GM12875 (cell line): ENCODE measurements around the gene CASP10.

Experiments used
- H3K4me3 ChIP-seq: one replicate; pipeline ENCODE4 v1.5.1; 2011; ENCODE audit warnings: low read depth, low read length, control low read depth
- TF ChIP-seq, protein P1 (sequence below): IDR thresholded peaks from 2 replicates; pipeline ENCODE4 v1.5.1; 2011; ENCODE audit warnings: low read depth, mild to moderate bottlenecking, control low read depth, inconsistent platforms, low read length, moderate library complexity, borderline replicate concordance; ENCODE audit not compliant: insufficient read depth

CASP10 gene

DNA sequence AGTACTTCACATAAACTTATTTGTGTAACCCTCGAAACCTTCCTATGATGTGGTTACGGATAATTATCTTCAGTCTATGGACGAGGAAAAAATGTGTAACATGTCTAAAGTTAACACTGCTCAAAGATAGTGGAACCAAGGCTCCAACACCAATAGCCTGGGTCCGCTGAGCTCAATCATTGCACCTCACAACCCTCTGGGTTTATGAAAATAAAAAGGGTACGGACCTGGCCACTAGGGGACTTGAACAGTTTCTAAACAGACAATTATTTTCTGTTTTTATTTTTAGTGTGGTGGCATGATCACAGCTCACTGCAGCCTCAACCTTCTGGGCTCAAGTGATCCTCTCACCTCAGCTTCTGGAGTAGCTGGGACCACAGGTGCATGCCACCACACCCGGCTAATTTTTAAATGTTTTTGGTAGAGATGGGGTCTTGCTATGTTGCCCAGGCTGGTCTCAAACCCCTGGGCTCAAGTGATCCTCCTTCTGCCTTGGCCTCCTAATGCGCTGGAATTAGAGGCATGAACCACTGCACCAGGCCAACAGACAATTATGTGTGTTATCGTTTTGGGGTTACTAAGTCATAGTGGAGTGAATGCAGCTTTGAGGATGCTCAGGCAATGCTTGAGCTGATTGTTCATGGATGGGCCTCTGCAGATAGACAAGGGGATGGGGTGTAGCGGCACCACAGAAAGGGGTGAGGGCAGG is 87.5 kb downstream of the CASP10 start:
- H3K4me3 ChIP-seq = no peak overlapping the region
- TF ChIP-seq, protein P1, sequence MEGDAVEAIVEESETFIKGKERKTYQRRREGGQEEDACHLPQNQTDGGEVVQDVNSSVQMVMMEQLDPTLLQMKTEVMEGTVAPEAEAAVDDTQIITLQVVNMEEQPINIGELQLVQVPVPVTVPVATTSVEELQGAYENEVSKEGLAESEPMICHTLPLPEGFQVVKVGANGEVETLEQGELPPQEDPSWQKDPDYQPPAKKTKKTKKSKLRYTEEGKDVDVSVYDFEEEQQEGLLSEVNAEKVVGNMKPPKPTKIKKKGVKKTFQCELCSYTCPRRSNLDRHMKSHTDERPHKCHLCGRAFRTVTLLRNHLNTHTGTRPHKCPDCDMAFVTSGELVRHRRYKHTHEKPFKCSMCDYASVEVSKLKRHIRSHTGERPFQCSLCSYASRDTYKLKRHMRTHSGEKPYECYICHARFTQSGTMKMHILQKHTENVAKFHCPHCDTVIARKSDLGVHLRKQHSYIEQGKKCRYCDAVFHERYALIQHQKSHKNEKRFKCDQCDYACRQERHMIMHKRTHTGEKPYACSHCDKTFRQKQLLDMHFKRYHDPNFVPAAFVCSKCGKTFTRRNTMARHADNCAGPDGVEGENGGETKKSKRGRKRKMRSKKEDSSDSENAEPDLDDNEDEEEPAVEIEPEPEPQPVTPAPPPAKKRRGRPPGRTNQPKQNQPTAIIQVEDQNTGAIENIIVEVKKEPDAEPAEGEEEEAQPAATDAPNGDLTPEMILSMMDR = no peak

DNA sequence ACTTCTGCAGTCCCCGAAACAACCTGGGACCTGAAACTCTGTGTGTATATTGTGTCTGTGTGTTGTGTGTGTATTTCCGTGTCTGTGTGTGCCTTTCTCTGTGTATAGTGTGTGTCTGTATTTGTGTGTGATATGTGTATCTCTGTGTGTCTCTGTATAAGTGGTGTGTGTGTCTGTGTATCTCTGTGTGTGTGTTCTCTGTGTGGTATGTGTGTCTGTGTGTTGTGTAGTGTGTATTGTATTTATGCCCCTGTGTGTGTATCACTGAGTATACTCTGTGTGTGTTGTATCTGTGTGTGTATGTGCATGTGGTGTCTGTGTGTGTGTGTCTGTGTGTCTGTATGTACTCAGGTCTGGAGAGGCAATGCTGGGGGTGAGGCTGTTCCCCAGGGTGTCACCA is 89.0 kb downstream of the CASP10 start:
- H3K4me3 ChIP-seq = no peak overlapping the region

DNA sequence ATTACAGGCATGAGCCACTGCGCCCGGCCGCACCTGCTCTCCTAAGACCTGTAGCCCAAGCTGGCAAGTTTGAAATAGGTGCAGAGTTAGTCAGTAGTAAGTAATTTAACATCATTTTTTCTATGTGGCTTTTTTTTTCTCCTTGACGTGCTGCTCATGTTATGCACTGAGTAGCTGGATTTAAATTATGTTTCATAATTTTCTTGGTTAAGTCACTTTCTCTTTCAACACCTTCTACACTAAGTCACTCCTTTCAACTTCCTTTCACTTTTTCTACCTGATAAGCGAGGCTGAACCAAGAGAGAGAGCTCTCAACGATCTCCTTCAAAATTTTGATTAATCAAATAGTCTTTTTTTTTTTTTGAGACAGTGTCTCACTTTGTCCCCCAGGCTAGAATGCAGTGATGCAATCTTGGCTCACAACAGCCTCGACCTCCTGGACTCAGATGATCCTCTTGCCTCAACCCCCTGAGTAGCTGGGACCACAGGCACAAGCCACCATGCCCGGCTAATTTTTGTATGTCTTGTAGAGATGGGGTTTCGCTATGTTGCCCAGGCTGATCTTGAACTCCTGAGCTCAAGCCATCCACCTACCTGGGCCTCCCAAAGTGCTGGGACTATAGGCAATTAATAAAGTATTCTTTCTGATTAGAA is 90.5 kb downstream of the CASP10 start:
- no peak overlapping the region for H3K4me3 ChIP-seq
- TF ChIP-seq, protein P1 = no peak

More for the DNA sequence above, 89.0 kb downstream of the CASP10 start:
- TF ChIP-seq, protein P1 = no peak

DNA sequence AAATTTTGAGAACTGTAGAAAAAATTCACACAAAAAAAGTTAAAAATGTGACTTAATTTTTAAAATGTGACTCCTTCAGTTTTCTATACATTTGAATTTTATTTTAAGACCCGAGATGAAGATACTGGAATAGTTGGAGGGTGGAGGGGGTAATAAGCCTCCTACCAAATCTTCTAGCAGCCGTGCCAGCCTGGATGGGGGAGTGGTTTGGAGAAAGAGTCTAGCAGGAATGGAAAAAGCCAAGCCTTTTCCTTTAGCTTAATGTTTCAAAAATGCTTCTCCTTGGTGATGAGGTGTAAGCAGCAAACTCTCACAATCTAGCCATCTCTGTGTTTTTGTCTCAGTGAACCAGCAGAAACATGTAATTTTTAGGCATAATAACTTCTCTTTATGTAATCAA is 92.1 kb downstream of the CASP10 start:
- H3K4me3 ChIP-seq = no peak overlapping the region
- TF ChIP-seq, protein P1 = no peak

DNA sequence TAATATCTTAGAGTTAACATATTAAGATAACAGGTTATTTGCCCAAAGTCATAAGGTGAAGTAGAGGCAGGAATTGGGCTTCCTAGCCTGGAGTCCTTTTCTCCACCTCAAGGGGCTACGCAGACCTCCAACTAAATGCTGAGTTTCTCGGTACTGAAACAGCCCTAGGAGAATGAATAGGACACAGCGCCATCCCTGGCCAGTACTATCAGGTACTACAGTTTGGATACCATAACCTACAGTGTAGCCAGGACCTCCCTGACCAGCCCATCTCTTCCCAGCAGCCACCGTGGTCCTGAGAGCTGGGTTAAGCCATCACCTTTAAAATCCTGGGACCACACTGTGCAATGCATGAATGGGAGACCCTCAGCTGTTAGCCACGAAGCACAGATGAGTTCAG is 93.0 kb downstream of the CASP10 start:
- H3K4me3 ChIP-seq = no peak overlapping the region
- TF ChIP-seq, protein P1 = no peak

DNA sequence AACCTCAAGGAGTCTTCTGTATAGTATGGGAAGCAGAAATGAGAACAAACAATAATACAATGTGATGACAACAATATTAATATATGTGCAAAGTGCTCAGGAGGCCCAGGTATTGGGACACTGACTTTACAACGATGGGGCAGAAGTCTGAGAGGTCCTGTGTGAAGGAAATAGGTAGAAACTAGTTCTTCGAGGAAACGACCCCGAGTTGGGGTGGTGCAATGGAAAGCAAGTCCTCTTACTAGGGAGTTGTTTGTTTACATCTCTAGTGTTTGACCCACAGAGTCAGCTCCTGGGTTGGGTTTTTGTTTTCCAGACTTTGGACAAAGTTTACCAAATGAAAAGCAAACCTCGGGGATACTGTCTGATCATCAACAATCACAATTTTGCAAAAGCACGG is 93.6 kb downstream of the CASP10 start:
- TF ChIP-seq, protein P1 = no peak
- H3K4me3 ChIP-seq = no peak overlapping the region
